HepG2 (cell line): ENCODE results near the gene MINDY3. TPM values are rescaled to one million over a fixed set of nuclear protein-coding genes. Genes with fewer than 3 reads are reported as not detected.

ENCODE experiments used
- AHDC1 ChIP-seq: sonication (generic); formaldehyde crosslinking; IDR thresholded peaks from 2 replicates; pipeline ENCODE4 v1.5.1; 2020; ENCODE audit warnings: mild to moderate bottlenecking, missing genetic modification reagents, borderline replicate concordance
- CBX2 ChIP-seq, 2 experiments: fragments of 200-600 bp in 1 of 2; sonication (generic); formaldehyde crosslinking in 1 of 2; IDR thresholded peaks; 2 replicates each; pipeline versions ENCODE4 v1.7.0 to v1.8.1; 2018 to 2022; ENCODE audit warnings: low read depth in 2 of 2, low read length in 1 of 2, mild to moderate bottlenecking in 1 of 2, missing genetic modification reagents in 1 of 2
- CEBPB ChIP-seq: IDR thresholded peaks from 2 replicates; pipeline ENCODE4 v1.6.1; 2011; ENCODE audit warnings: low read depth, low read length, improper control_type of control experiment, borderline replicate concordance
- CREM ChIP-seq, 2 experiments: sonication (generic) in 1 of 2; formaldehyde crosslinking in 1 of 2; IDR thresholded peaks; 2 replicates each; pipeline versions ENCODE4 v1.4.0 to v1.6.1; 2016 to 2020; ENCODE audit warnings: antibody characterized with exemption in 1 of 2, mild to moderate bottlenecking in 1 of 2, missing genetic modification reagents in 1 of 2
- EP300 ChIP-seq, 3 experiments: sonication (generic) in 1 of 3; formaldehyde crosslinking in 1 of 3; IDR thresholded peaks; 2 replicates each; pipeline versions ENCODE4 v1.5.1 to v1.6.1; 2011 to 2020; ENCODE audit warnings: low read depth in 2 of 3, low read length in 2 of 3, borderline replicate concordance in 1 of 3, improper control_type of control experiment in 1 of 3, mild to moderate bottlenecking in 1 of 3, missing genetic modification reagents in 1 of 3, moderate library complexity in 1 of 3
- FOXA3 ChIP-seq: IDR thresholded peaks from 2 replicates; pipeline ENCODE4 v1.6.1; 2016; ENCODE audit warnings: missing genetic modification reagents, missing compliant biosample characterization
- ISL2 ChIP-seq: sonication (generic); formaldehyde crosslinking; IDR thresholded peaks from 2 replicates; pipeline ENCODE4 v1.5.0; 2020; ENCODE audit warnings: missing genetic modification reagents
- LCORL ChIP-seq, 2 experiments: fragments of 450-650 bp in 1 of 2; sonication (generic) in 1 of 2; formaldehyde crosslinking in 1 of 2; IDR thresholded peaks; 2 replicates each; pipeline versions ENCODE4 v1.5.0 to v1.6.1; 2017 to 2020; ENCODE audit warnings: antibody characterized with exemption in 1 of 2, missing genetic modification reagents in 1 of 2
- NFIB ChIP-seq: sonication (generic); formaldehyde crosslinking; IDR thresholded peaks from 2 replicates; pipeline ENCODE4 v1.9.0; 2021; ENCODE audit warnings: missing genetic modification reagents, mild to moderate bottlenecking, borderline replicate concordance
- NR2C2 ChIP-seq: sonication (generic); formaldehyde crosslinking; IDR thresholded peaks from 2 replicates; pipeline ENCODE4 v1.4.0; 2020; ENCODE audit warnings: missing genetic modification reagents, mild to moderate bottlenecking, moderate library complexity, borderline replicate concordance
- REST ChIP-seq, 2 experiments: IDR thresholded peaks; 2 replicates each; pipeline ENCODE4 v1.6.1; 2011 to 2012; ENCODE audit warnings: low read length in 2 of 2, borderline replicate concordance in 1 of 2, low read depth in 1 of 2, mild to moderate bottlenecking in 1 of 2, moderate library complexity in 1 of 2
- RXRB ChIP-seq: IDR thresholded peaks from 2 replicates; pipeline ENCODE4 v1.6.1; 2016; ENCODE audit warnings: borderline replicate concordance, missing genetic modification reagents, missing compliant biosample characterization
- SKI ChIP-seq: fragments of 450-650 bp; IDR thresholded peaks from one replicate; pipeline ENCODE4 v1.6.1; 2018; ENCODE audit warnings: mild to moderate bottlenecking; ENCODE audit not compliant: partially characterized antibody
- SOX13 ChIP-seq, 3 experiments: fragments of 450-650 bp in 1 of 3; sonication (generic) in 1 of 3; formaldehyde crosslinking in 1 of 3; IDR thresholded peaks in 2 of 3; conservative IDR thresholded peaks in 1 of 3; 2 replicates each; pipeline versions ENCODE4 v1.5.0 to v1.6.1; 2016 to 2020; ENCODE audit warnings: antibody characterized with exemption in 1 of 3, mild to moderate bottlenecking in 1 of 3, missing compliant biosample characterization in 1 of 3, missing genetic modification reagents in 1 of 3, moderate library complexity in 1 of 3
- TRIM24 ChIP-seq: sonication (generic); formaldehyde crosslinking; IDR thresholded peaks from 2 replicates; pipeline ENCODE4 v1.8.0; 2022; ENCODE audit warnings: mild to moderate bottlenecking, missing genetic modification reagents
- ZMYM4 ChIP-seq: sonication (generic); formaldehyde crosslinking; IDR thresholded peaks from 2 replicates; pipeline ENCODE4 v1.8.1; 2023; ENCODE audit warnings: mild to moderate bottlenecking, missing genetic modification reagents
- ZNF570 ChIP-seq: sonication (generic); formaldehyde crosslinking; IDR thresholded peaks from 2 replicates; pipeline ENCODE4 v1.4.0; 2020; ENCODE audit warnings: mild to moderate bottlenecking, missing genetic modification reagents, borderline replicate concordance
- ZNF652 ChIP-seq: IDR thresholded peaks from 2 replicates; pipeline ENCODE4 v1.6.1; 2016; ENCODE audit warnings: low read depth, borderline replicate concordance
- polyA plus RNA-seq, 8 experiments: library from polyadenylated mRNA; depleted of rRNA in 3 of 8; stranded (reverse) in 7 of 8; unstranded in 1 of 8; fragments of >200 nt; fragmentation: Illumina TruSeq in 4 of 8; extraction: Trizol in 4 of 8; gene quantifications; 2 replicates each; pipeline versions ENCODE4 v1.2.1 to v1.2.3, GENCODE V29; 2011 to 2016; ENCODE audit warnings: low read depth in 4 of 8, missing spikeins in 1 of 8, mixed read lengths in 1 of 8; ENCODE audit not compliant: insufficient read depth in 1 of 8
- total RNA-seq, 5 experiments: library from RNA; depleted of rRNA; stranded (reverse); fragments of >200 nt; fragmentation: Illumina TruSeq; extraction: Trizol; gene quantifications; 2 replicates each; pipeline ENCODE4 v1.2.3, GENCODE V29; 2016; ENCODE audit warnings: low read depth in 1 of 5

Gene MINDY3
- total and polyA plus RNA-seq, 2 of the 13 experiments (the other 11 are each of a cell fraction or from before 2014, with no cell fraction given), result 6.4 to 17.5 TPM

GRCh38 chr10:15836807-15837206, 23.5 kb downstream of the MINDY3 start (continued):
- TF ChIP-seq CBX2 (IDR thresholded peaks at IDR 0.05; ENCODE audit: low read depth, low read length) (no peak), CBX2 (CRISPR knock-in tag; IDR thresholded peaks at IDR 0.05; ENCODE audit: low read depth) (no peak), ZNF570 (no peak), FOXA3 (0 out of 2 replicates have a peak, but pooled peaks have one; percentile 12), SOX13 (IDR thresholded peaks at IDR 0.05) (no peak), SOX13 (CRISPR knock-in tag; conservative IDR thresholded peaks at IDR 0.05 in 1 of 2, IDR thresholded peaks at IDR 0.05 in 1 of 2) (peak in 1 of 2 experiments; percentile 55; a peak in 1 of 4 replicates), ISL2 (CRISPR knock-in tag) (peak; percentile 62), TRIM24 (CRISPR knock-in tag) (no peak), SKI (peak; percentile 34), LCORL (IDR thresholded peaks at IDR 0.05) (0 out of 2 replicates have a peak, but pooled peaks have one; percentile 24), LCORL (CRISPR knock-in tag; IDR thresholded peaks at IDR 0.05) (no peak), ZMYM4 (CRISPR knock-in tag) (no peak), RXRB (peak; percentile 28; the same call in 1 of the 2 replicates), AHDC1 (CRISPR knock-in tag) (peak; percentile 50; the same call in 1 of the 2 replicates), CREM (IDR thresholded peaks at IDR 0.05) (peak; percentile 37; the same call in 1 of the 2 replicates), CREM (CRISPR knock-in tag; IDR thresholded peaks at IDR 0.05) (no peak), NR2C2 (CRISPR knock-in tag) (peak; percentile 64), CEBPB (peak; percentile 80), NFIB (CRISPR knock-in tag) (no peak), EP300 (IDR thresholded peaks at IDR 0.05; ENCODE audit: low read depth in 2 of 2, low read length in 2 of 2) (peak in 1 of 2 experiments; percentile 57; a peak in 1 of 4 replicates), EP300 (CRISPR knock-in tag; IDR thresholded peaks at IDR 0.05; ENCODE audit: borderline replicate concordance) (no peak), REST (IDR thresholded peaks at IDR 0.05; ENCODE audit: borderline replicate concordance in 1 of 2, low read depth in 1 of 2, low read length in 2 of 2) (0 out of 4 replicates have a peak, but pooled peaks of 1 of the 2 experiments have one; percentile 19), ZNF652 (CRISPR knock-in tag) (peak; percentile 59; the same call in 1 of the 2 replicates)
